SK-N-SH (cell line): ENCODE results near the gene TYK2. TPM values are rescaled to one million over a fixed set of nuclear protein-coding genes. Genes with fewer than 3 reads are reported as not detected.

Experiments
- CTCF ChIA-PET: fragments of 300-600, 350-600 bp; formaldehyde crosslinking; extraction: SDS; loops from one replicate; lab custom pipeline; 2021; lab: Yijun Ruan, JAX
- POLR2A ChIA-PET: fragments of 350-600 bp; sonication (Branson Sonifier 250); formaldehyde crosslinking; extraction: SDS; loops from one replicate; lab custom pipeline; 2020; ENCODE audit warnings: antibody characterized with exemption, inconsistent platforms; lab: Yijun Ruan, JAX
- DNase-seq: peaks from one replicate; pipeline ENCODE4 v3.0.0; 2012
- H2AFZ ChIP-seq: fragments of 200-600 bp; sonication (generic); 2 replicates; pipeline ENCODE4 v1.8.1; 2016; ENCODE audit warnings: antibody characterized with exemption, mild to moderate bottlenecking, low read depth
- H3F3A ChIP-seq: fragments of 200-600 bp; sonication (generic); replicated peaks from 2 replicates; pipeline ENCODE3; 2016; ENCODE audit warnings: antibody characterized with exemption, mild to moderate bottlenecking; ENCODE audit not compliant: insufficient read depth
- H3K27ac ChIP-seq, 2 experiments: fragments of 200-500 bp in 1 of 2; fragments of 200-600 bp in 1 of 2; sonication (Bioruptor generic) in 1 of 2; sonication (generic), shearing (Covaris generic) in 1 of 2; 2 replicates each; pipeline versions ENCODE4 v1.5.1 to v1.6.1; 2014 to 2016; ENCODE audit warnings: low read depth in 2 of 2, inconsistent platforms in 1 of 2, low read length in 1 of 2, mild to moderate bottlenecking in 1 of 2, mixed read lengths in 1 of 2
- H3K27me3 ChIP-seq: fragments of 200-600 bp; sonication (generic), shearing (Covaris generic); 2 replicates; pipeline ENCODE4 v1.6.1; 2016; ENCODE audit warnings: mixed run types; ENCODE audit not compliant: insufficient read depth
- H3K36me3 ChIP-seq, 2 experiments: fragments of 200-500 bp in 1 of 2; fragments of 200-600 bp in 1 of 2; sonication (Bioruptor generic) in 1 of 2; sonication (generic) in 1 of 2; replicated peaks in 1 of 2; 2 replicates each; pipeline versions ENCODE3 to v1.5.1; 2014 to 2016; ENCODE audit warnings: low read length in 1 of 2, mild to moderate bottlenecking in 1 of 2; ENCODE audit not compliant: insufficient read depth in 2 of 2, control insufficient read depth in 1 of 2
- H3K4me1 ChIP-seq, 2 experiments: fragments of 200-500 bp in 1 of 2; fragments of 200-600 bp in 1 of 2; sonication (Bioruptor generic) in 1 of 2; sonication (generic), shearing (Covaris generic) in 1 of 2; 2 replicates each; pipeline versions ENCODE4 v1.5.1 to v1.6.1; 2014 to 2016; ENCODE audit warnings: low read depth in 1 of 2, low read length in 1 of 2, mixed run types in 1 of 2; ENCODE audit not compliant: insufficient read depth in 2 of 2, control insufficient read depth in 1 of 2
- H3K4me2 ChIP-seq: fragments of 200-600 bp; sonication (generic), shearing (Covaris generic); 2 replicates; pipeline ENCODE4 v1.6.1; 2017; ENCODE audit warnings: mixed run types
- H3K4me3 ChIP-seq, 2 experiments: fragments of 200-500 bp in 1 of 2; fragments of 200-600 bp in 1 of 2; sonication (Bioruptor generic) in 1 of 2; sonication (generic), shearing (Covaris generic) in 1 of 2; 2 replicates each; pipeline versions ENCODE4 v1.5.1 to v1.8.1; 2014 to 2016; ENCODE audit warnings: low read depth in 2 of 2, inconsistent platforms in 1 of 2, low read length in 1 of 2, mild to moderate bottlenecking in 1 of 2, mixed read lengths in 1 of 2, moderate library complexity in 1 of 2
- H3K79me2 ChIP-seq: fragments of 200-600 bp; sonication (generic); 2 replicates; pipeline ENCODE4 v1.8.1; 2017; ENCODE audit warnings: mild to moderate bottlenecking; ENCODE audit not compliant: insufficient read depth
- H3K9ac ChIP-seq: fragments of 200-600 bp; sonication (generic); 2 replicates; pipeline ENCODE4 v1.6.1; 2017; ENCODE audit warnings: mixed run types
- H3K9me2 ChIP-seq: fragments of 200-600 bp; sonication (generic); 2 replicates; pipeline ENCODE4 v1.6.1; 2017; ENCODE audit warnings: mixed run types
- H3K9me3 ChIP-seq: fragments of 200-600 bp; sonication (generic); 2 replicates; pipeline ENCODE4 v1.6.1; 2017; ENCODE audit warnings: mixed run types, mild to moderate bottlenecking, moderate library complexity
- H4K20me1 ChIP-seq: fragments of 200-600 bp; sonication (generic); 2 replicates; pipeline ENCODE4 v1.6.1; 2017; ENCODE audit warnings: mild to moderate bottlenecking, mixed run types; ENCODE audit not compliant: insufficient read depth
- CHD2 ChIP-seq: fragments of 150-350 bp; IDR thresholded peaks from 2 replicates; pipeline ENCODE4 v1.6.1; 2018; ENCODE audit warnings: low read length; ENCODE audit not compliant: partially characterized antibody
- CTCF ChIP-seq: fragments of 200-600 bp; sonication (generic); IDR thresholded peaks from 2 replicates; pipeline ENCODE4 v1.6.1; 2017; ENCODE audit warnings: antibody characterized with exemption, mild to moderate bottlenecking, moderate library complexity
- ELF1 ChIP-seq: IDR thresholded peaks from 2 replicates; pipeline ENCODE4 v1.4.0; 2012
- EZH2phosphoT487 ChIP-seq: fragments of 200-600 bp; sonication (generic); IDR thresholded peaks from 2 replicates; pipeline ENCODE4 v1.6.1; 2017; ENCODE audit warnings: low read depth, mixed run types, mild to moderate bottlenecking, antibody characterized with exemption, moderate library complexity, borderline replicate concordance
- FOSL2 ChIP-seq: IDR thresholded peaks from 2 replicates; pipeline ENCODE4 v1.4.0; 2012; ENCODE audit warnings: low read depth, mild to moderate bottlenecking, moderate library complexity, borderline replicate concordance
- MEF2A ChIP-seq: IDR thresholded peaks from 2 replicates; pipeline ENCODE4 v1.4.0; 2012; ENCODE audit warnings: low read depth, borderline replicate concordance
- MXI1 ChIP-seq: IDR thresholded peaks from 2 replicates; pipeline ENCODE4 v1.6.1; 2012; ENCODE audit warnings: mild to moderate bottlenecking, low read depth, low read length, improper control_type of control experiment
- POLR2AphosphoS5 ChIP-seq: IDR thresholded peaks from 2 replicates; pipeline ENCODE4 v1.6.1; 2012; ENCODE audit warnings: low read depth, low read length
- RAD21 ChIP-seq: IDR thresholded peaks from 2 replicates; pipeline ENCODE4 v1.6.1; 2012; ENCODE audit warnings: mild to moderate bottlenecking, low read length
- RFX5 ChIP-seq: IDR thresholded peaks from 2 replicates; pipeline ENCODE4 v1.6.1; 2012; ENCODE audit warnings: mild to moderate bottlenecking, improper control_type of control experiment, low read length
- RXRA ChIP-seq: IDR thresholded peaks from 2 replicates; pipeline ENCODE4 v1.4.0; 2012; ENCODE audit warnings: low read depth, mild to moderate bottlenecking, borderline replicate concordance
- SMC3 ChIP-seq: IDR thresholded peaks from 2 replicates; pipeline ENCODE4 v1.6.1; 2012; ENCODE audit warnings: low read depth, low read length, improper control_type of control experiment
- TEAD4 ChIP-seq: IDR thresholded peaks from 2 replicates; pipeline ENCODE4 v1.4.0; 2012; ENCODE audit warnings: mild to moderate bottlenecking, borderline replicate concordance; ENCODE audit not compliant: insufficient read depth
- YY1 ChIP-seq: IDR thresholded peaks from 2 replicates; pipeline ENCODE4 v1.4.0; 2012; ENCODE audit warnings: low read depth, mild to moderate bottlenecking
- WGBS: methylation state at CpG from one replicate; pipeline ENCODE4 v1.1.6; 2017; ENCODE audit warnings: low lambda C conversion rate; 5-methylcytosine and 5-hydroxymethylcytosine counted together
- polyA plus RNA-seq, 3 experiments: library from polyadenylated mRNA; depleted of rRNA; stranded (reverse); fragments of >200 nt; gene quantifications; 2 replicates each; pipeline ENCODE4 v1.2.3, GENCODE V29; 2012
- TF ChIP-seq, protein P1 (sequence below): IDR thresholded peaks from 2 replicates; pipeline ENCODE4 v1.4.0; 2012; ENCODE audit warnings: low read depth, borderline replicate concordance
- TF ChIP-seq, protein P2 (sequence below): IDR thresholded peaks from 2 replicates; pipeline ENCODE4; 2012
- TF ChIP-seq, protein P3 (sequence below): IDR thresholded peaks from 2 replicates; pipeline ENCODE4 v1.4.0; 2012; ENCODE audit warnings: low read depth, borderline replicate concordance

TYK2 gene
- polyA plus RNA-seq, 1 of the 3 experiments (the other 2 are of a cell fraction) = 44.6 TPM

DNA sequence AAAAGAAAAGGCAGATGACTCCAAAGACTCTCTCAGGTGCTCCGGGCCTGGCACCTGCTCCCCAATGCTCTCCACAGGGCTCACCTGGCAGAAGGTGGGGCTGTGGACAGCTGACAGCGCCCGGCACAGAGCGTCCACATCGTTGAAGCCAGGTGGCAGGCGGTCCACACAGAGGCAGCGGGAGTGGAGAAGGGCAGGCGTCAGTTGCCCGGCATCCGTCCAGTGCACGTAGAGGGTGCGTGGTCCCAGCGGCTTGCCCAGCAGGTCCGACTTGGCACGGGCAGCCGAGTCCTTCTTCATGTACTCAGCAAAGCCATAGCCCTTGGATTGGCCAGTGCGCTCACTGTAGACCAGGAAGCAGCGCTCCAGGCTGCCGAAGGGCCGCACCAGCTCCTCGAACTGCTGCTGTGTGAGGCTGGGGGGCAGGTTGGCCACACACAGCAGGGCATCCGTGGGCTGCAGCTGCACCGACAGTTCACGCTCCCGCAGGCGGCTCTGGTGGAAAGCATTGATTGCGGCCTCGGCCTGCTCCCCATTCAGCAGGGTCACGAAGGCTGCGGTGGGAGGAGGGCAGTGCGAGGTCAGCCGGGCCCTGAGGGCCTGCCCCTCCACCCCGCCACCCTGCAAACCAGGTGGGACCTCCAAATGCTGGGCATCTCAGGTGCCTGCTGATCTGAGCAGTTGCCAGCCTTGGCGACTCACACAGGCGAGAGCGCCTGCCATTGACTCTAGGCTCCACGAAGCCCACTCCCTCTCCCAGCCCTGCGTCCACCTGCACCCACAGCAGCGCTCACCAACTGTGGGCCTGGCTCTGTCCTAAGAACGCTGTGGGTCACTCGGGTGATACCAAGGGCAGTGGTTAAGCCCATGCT is 51.6 kb downstream of the TYK2 start:
- H2AFZ ChIP-seq = no peak overlapping the region
- no peaks in the 10 kb centered on the region for H3K9me2 ChIP-seq
- 92% methylated on average over 14 of the region's 41 CpGs for WGBS
- TF ChIP-seq CHD2 (no peak), RAD21 (no peak), EZH2phosphoT487 (no peak), RFX5 (no peak), FOSL2 (no peak), ELF1 (no peak), YY1 (no peak), SMC3 (no peak), MXI1 (no peak), POLR2AphosphoS5 (no peak), RXRA (no peak)
- TF ChIP-seq, protein P1, sequence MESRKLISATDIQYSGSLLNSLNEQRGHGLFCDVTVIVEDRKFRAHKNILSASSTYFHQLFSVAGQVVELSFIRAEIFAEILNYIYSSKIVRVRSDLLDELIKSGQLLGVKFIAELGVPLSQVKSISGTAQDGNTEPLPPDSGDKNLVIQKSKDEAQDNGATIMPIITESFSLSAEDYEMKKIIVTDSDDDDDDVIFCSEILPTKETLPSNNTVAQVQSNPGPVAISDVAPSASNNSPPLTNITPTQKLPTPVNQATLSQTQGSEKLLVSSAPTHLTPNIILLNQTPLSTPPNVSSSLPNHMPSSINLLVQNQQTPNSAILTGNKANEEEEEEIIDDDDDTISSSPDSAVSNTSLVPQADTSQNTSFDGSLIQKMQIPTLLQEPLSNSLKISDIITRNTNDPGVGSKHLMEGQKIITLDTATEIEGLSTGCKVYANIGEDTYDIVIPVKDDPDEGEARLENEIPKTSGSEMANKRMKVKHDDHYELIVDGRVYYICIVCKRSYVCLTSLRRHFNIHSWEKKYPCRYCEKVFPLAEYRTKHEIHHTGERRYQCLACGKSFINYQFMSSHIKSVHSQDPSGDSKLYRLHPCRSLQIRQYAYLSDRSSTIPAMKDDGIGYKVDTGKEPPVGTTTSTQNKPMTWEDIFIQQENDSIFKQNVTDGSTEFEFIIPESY = no peak
- TF ChIP-seq, protein P2, sequence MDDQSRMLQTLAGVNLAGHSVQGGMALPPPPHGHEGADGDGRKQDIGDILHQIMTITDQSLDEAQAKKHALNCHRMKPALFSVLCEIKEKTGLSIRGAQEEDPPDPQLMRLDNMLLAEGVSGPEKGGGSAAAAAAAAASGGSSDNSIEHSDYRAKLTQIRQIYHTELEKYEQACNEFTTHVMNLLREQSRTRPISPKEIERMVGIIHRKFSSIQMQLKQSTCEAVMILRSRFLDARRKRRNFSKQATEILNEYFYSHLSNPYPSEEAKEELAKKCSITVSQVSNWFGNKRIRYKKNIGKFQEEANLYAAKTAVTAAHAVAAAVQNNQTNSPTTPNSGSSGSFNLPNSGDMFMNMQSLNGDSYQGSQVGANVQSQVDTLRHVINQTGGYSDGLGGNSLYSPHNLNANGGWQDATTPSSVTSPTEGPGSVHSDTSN = no peak
- H3K27me3 ChIP-seq = no peaks in the 10 kb centered on the region
- H3F3A ChIP-seq = no peaks in the 10 kb centered on the region
- ChIA-PET POLR2A (no interaction called here), CTCF (no interaction called here)
- H4K20me1 ChIP-seq = peaks cover 32% of the 10 kb centered on the region
- H3K4me1 ChIP-seq = peaks cover 0 to 10% of the 10 kb centered on the region in 2 experiments; a peak in 1 of 4 replicates
- no peak overlapping the region for H3K9ac ChIP-seq
- no peak for DNase-seq
- no peaks in the 10 kb centered on the region for H3K9me3 ChIP-seq
- H3K4me3 ChIP-seq = no peak overlapping the region
- H3K36me3 ChIP-seq = peaks cover 36 to 37% of the 10 kb centered on the region in 2 experiments
- no peak overlapping the region for H3K4me2 ChIP-seq
- H3K79me2 ChIP-seq = peaks cover 65% of the 10 kb centered on the region
- no peak overlapping the region for H3K27ac ChIP-seq

DNA sequence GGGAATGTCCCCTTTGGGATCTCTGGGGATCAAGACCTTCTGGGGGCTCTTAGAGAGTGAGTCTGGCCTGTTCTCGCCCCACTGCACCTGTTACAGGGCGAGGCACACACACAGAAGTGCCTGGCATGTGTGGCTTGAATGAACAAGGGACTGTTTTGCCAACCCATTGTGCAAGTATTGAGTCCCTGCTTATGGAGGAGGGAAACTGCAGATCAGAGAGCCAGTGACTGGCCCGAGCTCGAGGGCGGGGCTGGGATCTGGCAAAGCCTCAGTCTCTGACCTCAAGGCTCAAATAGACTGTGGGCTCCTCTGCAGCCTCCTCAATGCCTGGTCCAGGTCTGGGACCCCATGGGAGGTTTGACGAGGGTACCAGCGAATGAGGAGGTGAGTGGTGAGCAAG is 52.6 kb downstream of the TYK2 start:
- Histone ChIP-seq H2AFZ (no peak overlapping the region), H3K9ac (no peak overlapping the region), H3K27ac (no peak overlapping the region), H3K9me2 (no peaks in the 10 kb centered on the region), H3K9me3 (no peaks in the 10 kb centered on the region), H3K4me3 (no peak overlapping the region), H3K4me2 (no peak overlapping the region), H3F3A (no peaks in the 10 kb centered on the region), H3K79me2 (peaks cover 60% of the 10 kb centered on the region), H3K27me3 (no peaks in the 10 kb centered on the region), H3K36me3 (peaks cover 36 to 39% of the 10 kb centered on the region in 2 experiments), H3K4me1 (peaks cover 0 to 7% of the 10 kb centered on the region in 2 experiments; a peak in 1 of 4 replicates), H4K20me1 (peaks cover 32% of the 10 kb centered on the region)
- CTCF ChIA-PET = no interaction called here
- TF ChIP-seq, protein P1 = no peak
- no peak for TF ChIP-seq MEF2A
- TF ChIP-seq, protein P2 = no peak
- TF ChIP-seq, protein P3, sequence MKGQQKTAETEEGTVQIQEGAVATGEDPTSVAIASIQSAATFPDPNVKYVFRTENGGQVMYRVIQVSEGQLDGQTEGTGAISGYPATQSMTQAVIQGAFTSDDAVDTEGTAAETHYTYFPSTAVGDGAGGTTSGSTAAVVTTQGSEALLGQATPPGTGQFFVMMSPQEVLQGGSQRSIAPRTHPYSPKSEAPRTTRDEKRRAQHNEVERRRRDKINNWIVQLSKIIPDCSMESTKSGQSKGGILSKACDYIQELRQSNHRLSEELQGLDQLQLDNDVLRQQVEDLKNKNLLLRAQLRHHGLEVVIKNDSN = no peak
- no peak for TF ChIP-seq TEAD4
- TF ChIP-seq CTCF = no peak
- no peak for DNase-seq
- WGBS = 95% methylated on average over 7 of the region's 7 CpGs
- POLR2A ChIA-PET = interaction anchor here (2.0 kb wide), 1 partner anchor 53 kb away, joined by 7 read pairs; the partner anchor contains the start of gene TYK2
